Esophagus (tissue), 2 donors: ENCODE results near the gene TCP1. TPM values are rescaled to one million over a fixed set of nuclear protein-coding genes. Genes with fewer than 3 reads are reported as not detected.

Experiments
- H3K27ac ChIP-seq, 2 donors: one replicate each; pipeline ENCODE4 v1.5.1; 2013; ENCODE audit warnings: low read depth in 2 of 2, mild to moderate bottlenecking in 2 of 2, inconsistent platforms in 1 of 2, low read length in 1 of 2, moderate library complexity in 1 of 2
- H3K27me3 ChIP-seq, 2 donors: one replicate each; pipeline ENCODE4 v1.6.1; 2013; ENCODE audit warnings: low read length in 2 of 2, control low read depth in 1 of 2, mild to moderate bottlenecking in 1 of 2; ENCODE audit not compliant: insufficient read depth in 2 of 2, control insufficient read depth in 1 of 2
- H3K36me3 ChIP-seq, 2 donors: one replicate each; pipeline ENCODE4 v1.6.1; 2013; ENCODE audit warnings: low read length in 1 of 2; ENCODE audit not compliant: control insufficient read depth in 2 of 2, insufficient read depth in 2 of 2
- H3K4me1 ChIP-seq, 2 donors: one replicate each; pipeline ENCODE4 v1.6.1; 2013; ENCODE audit warnings: low read length in 1 of 2; ENCODE audit not compliant: control insufficient read depth in 2 of 2, insufficient read depth in 2 of 2
- H3K4me3 ChIP-seq, 2 donors: one replicate each; pipeline ENCODE4 v1.5.1; 2013; ENCODE audit warnings: low read length in 2 of 2, mild to moderate bottlenecking in 2 of 2, low read depth in 1 of 2, moderate library complexity in 1 of 2
- H3K9me3 ChIP-seq, 2 donors: one replicate each; pipeline ENCODE4 v1.6.1; 2013; ENCODE audit warnings: mild to moderate bottlenecking in 2 of 2, low read depth in 1 of 2, low read length in 1 of 2, moderate library complexity in 1 of 2; ENCODE audit not compliant: control insufficient read depth in 2 of 2, insufficient read depth in 1 of 2
- WGBS, 2 donors: extraction: QIAGEN DNeasy Blood & Tissue Kit; methylation state at CpG; one replicate each; pipeline ENCODE4 v1.1.7; 2013; 5-methylcytosine and 5-hydroxymethylcytosine counted together
- polyA plus RNA-seq, 2 donors: library from polyadenylated mRNA; stranded (reverse); fragments of 200-250 nt; gene quantifications; one replicate each; pipeline ENCODE4 v1.2.3, GENCODE V29; 2013
- donor health status: healthy with polysubstance abuse.
- donor health status: Bipolar disorder and iron deficiency.

Gene TCP1
- polyA plus RNA-seq, 2 donors, result 71.3 to 93.6 TPM

GRCh38 chr6:159730332-159730676, 59.1 kb downstream of the TCP1 start:
- no peaks in the 10 kb centered on the region for H3K9me3 ChIP-seq
- H3K27me3 ChIP-seq, result no peaks in the 10 kb centered on the region
- no peaks in the 10 kb centered on the region for H3K36me3 ChIP-seq
- WGBS, 2 donors, result 53 to 56% methylated on average over 6 of the region's 6 CpGs
- H3K27ac ChIP-seq, result no peak overlapping the region
- H3K4me3 ChIP-seq, result no peak overlapping the region
- H3K4me1 ChIP-seq, result no peaks in the 10 kb centered on the region

- H3K9me3 ChIP-seq, result no peaks in the 10 kb centered on the region
- no peaks in the 10 kb centered on the region for H3K27me3 ChIP-seq
- no peaks in the 10 kb centered on the region for H3K36me3 ChIP-seq
- 15 to 23% methylated on average over 4 of the region's 4 CpGs for WGBS, 2 donors
- H3K4me1 ChIP-seq, result no peaks in the 10 kb centered on the region
- H3K27ac ChIP-seq, result peak overlapping the region; percentile 1 to 24
- peak overlapping the region in 1 of 2 donors; percentile 44 for H3K4me3 ChIP-seq
Observed at GRCh38 chr6:159729598-159730331, 59.6 kb downstream of the TCP1 start.

- Histone ChIP-seq H3K4me1 (no peaks in the 10 kb centered on the region), H3K4me3 (peak overlapping the region in 1 of 2 donors; percentile 99), H3K27ac (no peak overlapping the region), H3K36me3 (no peaks in the 10 kb centered on the region), H3K27me3 (no peaks in the 10 kb centered on the region), H3K9me3 (no peaks in the 10 kb centered on the region)
- 1% methylated on average over 9 of the region's 9 CpGs for WGBS, 2 donors
Observed at GRCh38 chr6:159728531-159728964, 60.9 kb downstream of the TCP1 start.

Other genes with a start within 250 kb of the TCP1 start
- 100 to 1,000 TPM in 1 of 2 donors, 10 to 100 TPM in 1; 79.1 to 167 TPM for gene SOD2, start 96.4 kb downstream of the TCP1 start, polyA plus RNA-seq
- gene WTAP, start 62.1 kb downstream of the TCP1 start, polyA plus RNA-seq, result 10 to 100 TPM; 55.8 to 75.6 TPM
- gene ACAT2, start 27.6 kb downstream of the TCP1 start, polyA plus RNA-seq, result 10 to 100 TPM; 59.7 to 73.5 TPM
- gene MRPL18, start 865 bp upstream of the TCP1 start, polyA plus RNA-seq, result 100 to 1,000 TPM in 1 of 2 donors, 10 to 100 TPM in 1; 64.0 to 117 TPM
- under 1 TPM; 0.02 to 0.20 TPM for gene PNLDC1, start 10.7 kb upstream of the TCP1 start, polyA plus RNA-seq
- gene MAS1, start 101.4 kb upstream of the TCP1 start, polyA plus RNA-seq, result not detected
- gene IGF2R, start 179.5 kb upstream of the TCP1 start, polyA plus RNA-seq, result 10 to 100 TPM; 12.9 to 15.0 TPM